ENCODE data around the gene DRC7. TPM values are rescaled to one million over a fixed set of nuclear protein-coding genes. Genes with fewer than 3 reads are reported as not detected.

The DRC7 gene
- total RNA-seq, 2 experiments from 2014 or later: not detected

- Mint-ChIP-seq H3K9me3 (no peaks in the 10 kb centered on the region), H3K4me1 (no peaks in the 10 kb centered on the region), H3K36me3 (peaks cover 11% of the 10 kb centered on the region), H3K27me3 (no peaks in the 10 kb centered on the region), H3K4me3 (no peak overlapping the region), H3K27ac (no peak overlapping the region)
- DNase-seq: no peak
These were observed 63.3 kb downstream of the DRC7 start for GRCh38 chr16:57757883-57758282.

DNA sequence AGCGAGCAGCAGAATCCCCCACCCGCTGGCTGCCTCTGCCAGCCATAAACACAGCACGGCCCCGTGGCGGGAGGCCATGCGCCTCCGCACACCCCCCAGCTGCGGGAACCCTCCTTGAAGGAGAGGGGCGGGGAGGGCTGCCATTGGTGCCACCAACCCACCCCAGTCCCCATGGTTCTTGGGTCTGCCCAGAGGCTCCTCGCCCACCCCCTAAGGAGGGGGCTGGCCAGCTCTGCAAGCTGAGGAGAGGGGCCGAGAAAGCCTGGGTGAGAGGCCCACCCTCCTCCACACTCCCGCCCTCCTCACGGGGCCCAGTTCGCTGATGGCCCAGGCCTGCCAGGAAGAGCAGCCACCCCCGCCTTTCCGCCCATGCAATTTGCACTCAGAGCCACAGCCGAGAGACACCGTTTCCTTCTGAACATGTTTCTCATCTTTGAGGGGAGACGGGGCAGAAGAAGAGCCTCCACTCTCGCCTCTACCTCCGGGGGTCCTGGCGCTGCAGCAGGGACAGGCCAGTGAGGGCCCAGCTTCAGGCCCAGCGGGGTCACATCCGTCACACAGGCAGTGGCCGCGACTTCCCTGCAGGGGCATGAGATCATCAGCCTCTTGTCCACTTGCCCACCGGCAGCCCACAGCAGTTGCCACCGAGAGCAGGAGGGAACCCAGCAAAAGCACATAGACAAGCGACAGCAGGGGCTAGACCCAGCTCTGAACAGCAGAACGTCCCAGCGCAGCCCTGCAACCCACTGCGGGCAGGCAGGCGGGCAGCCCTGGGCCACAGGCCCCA is 63.9 kb downstream of the DRC7 start:
- H3K9me3 Mint-ChIP-seq: no peaks in the 10 kb centered on the region
- no peak overlapping the region for H3K4me3 Mint-ChIP-seq
- no peak overlapping the region for H3K27ac Mint-ChIP-seq
- no peak for DNase-seq
- H3K27me3 Mint-ChIP-seq: no peaks in the 10 kb centered on the region
- no peaks in the 10 kb centered on the region for H3K4me1 Mint-ChIP-seq
- peaks cover 11% of the 10 kb centered on the region for H3K36me3 Mint-ChIP-seq

GRCh38 chr16:57759131-57759530 is 64.5 kb downstream of the DRC7 start:
- DNase-seq: no peak
- no peaks in the 10 kb centered on the region for H3K9me3 Mint-ChIP-seq
- H3K27ac Mint-ChIP-seq: no peak overlapping the region
- no peak overlapping the region for H3K4me3 Mint-ChIP-seq
- no peaks in the 10 kb centered on the region for H3K4me1 Mint-ChIP-seq
- H3K27me3 Mint-ChIP-seq: no peaks in the 10 kb centered on the region
- H3K36me3 Mint-ChIP-seq: peaks cover 10% of the 10 kb centered on the region

DNA sequence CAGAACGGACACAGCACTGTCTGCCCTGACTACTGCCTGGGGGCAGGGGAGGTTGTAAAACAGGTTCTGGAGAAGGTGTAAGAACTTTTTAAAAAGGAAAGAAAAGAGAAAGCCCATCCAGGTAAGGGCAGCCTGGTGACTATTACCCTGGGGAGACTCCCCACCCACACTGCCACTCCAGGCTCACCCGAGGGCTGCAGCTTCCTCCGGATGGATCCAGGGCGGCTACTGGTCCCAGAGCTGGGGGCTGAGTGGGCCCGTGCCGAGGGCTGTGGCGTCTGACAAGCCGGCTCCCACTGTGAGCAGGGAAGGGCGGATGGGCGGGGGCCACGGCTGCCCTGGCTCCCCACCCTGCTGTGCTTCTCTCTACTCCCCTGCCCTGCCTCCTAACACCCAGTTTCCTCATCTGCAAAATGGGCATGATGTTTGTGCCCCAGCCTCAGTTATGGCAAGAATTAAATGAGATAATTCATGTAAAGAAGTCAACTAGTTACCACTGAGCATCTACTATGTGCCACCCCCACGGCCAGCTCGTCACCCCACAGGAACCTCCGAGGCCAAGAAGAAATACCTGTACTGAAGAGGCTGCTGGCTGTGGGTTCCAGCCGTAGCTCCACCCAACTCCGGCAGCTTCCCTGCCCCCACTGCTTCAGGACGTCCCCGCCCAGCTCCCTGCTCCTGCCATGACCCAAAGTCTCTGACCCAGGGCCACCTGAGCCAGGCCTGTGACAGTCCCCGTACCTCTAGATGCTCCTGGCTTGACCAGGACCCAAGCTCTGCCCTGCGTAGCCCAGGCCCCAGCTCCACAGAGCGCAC is 65.1 kb downstream of the DRC7 start:
- no peak for DNase-seq
- H3K9me3 Mint-ChIP-seq: no peaks in the 10 kb centered on the region
- no peaks in the 10 kb centered on the region for H3K4me1 Mint-ChIP-seq
- peaks cover 7% of the 10 kb centered on the region for H3K36me3 Mint-ChIP-seq
- no peak overlapping the region for H3K4me3 Mint-ChIP-seq
- no peak overlapping the region for H3K27ac Mint-ChIP-seq
- H3K27me3 Mint-ChIP-seq: no peaks in the 10 kb centered on the region

- Mint-ChIP-seq H3K36me3 (peaks cover 5% of the 10 kb centered on the region), H3K27me3 (no peaks in the 10 kb centered on the region), H3K9me3 (no peaks in the 10 kb centered on the region)
These were observed 66.0 kb downstream of the DRC7 start for GRCh38 chr16:57760357-57761160.

DNA sequence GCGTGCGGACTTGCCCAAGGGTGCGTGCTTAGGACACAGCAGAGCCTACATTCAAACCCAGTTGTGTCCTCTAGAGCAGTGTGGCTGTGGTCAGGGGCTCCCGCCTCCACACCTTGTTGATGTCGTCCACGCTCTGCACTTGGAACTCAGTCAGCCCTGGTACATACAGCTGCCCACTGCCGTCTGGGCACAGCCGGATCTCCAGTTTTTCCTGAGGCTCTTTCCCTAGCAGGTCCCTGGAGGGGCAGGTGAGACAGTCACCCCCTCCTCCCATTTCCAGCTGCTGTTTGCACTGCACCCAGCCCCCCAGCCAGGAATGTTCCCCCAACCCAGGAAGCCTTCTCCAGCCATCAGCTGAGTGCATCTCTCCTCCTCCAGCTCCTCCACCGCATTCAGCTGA is 66.7 kb downstream of the DRC7 start:
- Mint-ChIP-seq H3K4me3 (no peak overlapping the region), H3K27me3 (no peaks in the 10 kb centered on the region), H3K9me3 (no peaks in the 10 kb centered on the region), H3K27ac (no peak overlapping the region), H3K4me1 (no peaks in the 10 kb centered on the region), H3K36me3 (no peaks in the 10 kb centered on the region)
- no peak for DNase-seq

More at GRCh38 chr16:57760357-57761160, 66.0 kb downstream of the DRC7 start:
- Mint-ChIP-seq H3K27ac (no peak overlapping the region), H3K4me1 (no peaks in the 10 kb centered on the region), H3K4me3 (no peak overlapping the region)
- DNase-seq: no peak

DNA sequence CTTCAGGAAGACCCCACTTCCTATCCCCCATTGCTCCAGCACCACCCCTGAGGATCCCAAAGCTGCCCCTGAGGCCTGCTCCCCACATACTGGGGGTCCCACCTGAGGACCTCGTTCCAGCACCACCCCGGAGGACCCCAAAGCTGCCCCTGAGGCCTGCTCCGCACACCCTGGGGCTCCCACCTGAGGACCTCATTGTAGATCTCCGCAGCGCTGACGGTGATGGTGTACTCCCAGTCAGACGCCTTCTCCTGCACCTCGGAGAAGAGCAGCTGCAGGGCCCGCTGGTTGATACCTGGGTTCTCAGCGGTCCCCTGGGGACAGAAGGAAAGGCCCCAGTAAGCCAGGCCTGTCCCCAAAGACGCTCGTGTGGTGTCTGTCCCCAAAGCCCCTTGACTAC is 67.4 kb downstream of the DRC7 start:
- H3K9me3 Mint-ChIP-seq: no peaks in the 10 kb centered on the region
- no peak overlapping the region for H3K27ac Mint-ChIP-seq
- H3K4me1 Mint-ChIP-seq: no peaks in the 10 kb centered on the region
- H3K4me3 Mint-ChIP-seq: no peak overlapping the region
- H3K27me3 Mint-ChIP-seq: no peaks in the 10 kb centered on the region
- H3K36me3 Mint-ChIP-seq: no peaks in the 10 kb centered on the region
- no peak for DNase-seq

DNA sequence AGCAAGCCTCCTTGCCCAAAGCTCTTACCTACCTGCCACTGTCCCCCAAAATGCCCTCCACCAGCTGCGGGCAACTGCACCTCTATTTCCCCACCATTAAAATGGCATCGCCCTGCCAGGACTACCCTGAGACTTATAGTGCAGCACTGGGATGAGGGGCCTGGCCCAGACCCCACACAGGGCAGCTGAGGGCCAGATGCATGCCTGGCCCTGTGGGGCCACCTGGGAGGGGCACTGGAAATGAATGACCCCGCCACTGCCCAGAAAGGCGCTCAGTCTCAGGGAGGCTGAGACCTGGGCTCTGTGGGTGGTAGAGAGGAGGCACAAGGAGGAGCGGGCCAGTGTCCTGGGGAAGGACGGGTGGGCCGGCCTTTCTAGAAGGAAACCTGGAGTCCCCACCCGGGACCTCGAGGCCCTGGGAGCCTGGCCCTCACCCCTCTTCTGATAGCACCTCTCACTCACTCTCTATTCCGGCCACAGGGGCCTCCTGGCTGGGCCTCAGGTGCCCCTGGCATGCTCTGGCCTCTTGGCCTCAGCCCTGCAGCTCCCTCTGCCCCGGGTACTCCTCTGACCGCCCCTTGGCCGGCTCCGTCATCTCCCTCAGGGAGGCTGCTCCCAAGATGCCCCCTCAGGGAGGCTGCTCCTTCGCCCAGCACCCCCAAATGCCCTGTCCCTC is 67.9 kb downstream of the DRC7 start:
- Mint-ChIP-seq H3K27ac (no peak overlapping the region), H3K27me3 (no peaks in the 10 kb centered on the region), H3K36me3 (no peaks in the 10 kb centered on the region), H3K4me3 (no peak overlapping the region), H3K9me3 (no peaks in the 10 kb centered on the region), H3K4me1 (no peaks in the 10 kb centered on the region)
- no peak for DNase-seq

DNA sequence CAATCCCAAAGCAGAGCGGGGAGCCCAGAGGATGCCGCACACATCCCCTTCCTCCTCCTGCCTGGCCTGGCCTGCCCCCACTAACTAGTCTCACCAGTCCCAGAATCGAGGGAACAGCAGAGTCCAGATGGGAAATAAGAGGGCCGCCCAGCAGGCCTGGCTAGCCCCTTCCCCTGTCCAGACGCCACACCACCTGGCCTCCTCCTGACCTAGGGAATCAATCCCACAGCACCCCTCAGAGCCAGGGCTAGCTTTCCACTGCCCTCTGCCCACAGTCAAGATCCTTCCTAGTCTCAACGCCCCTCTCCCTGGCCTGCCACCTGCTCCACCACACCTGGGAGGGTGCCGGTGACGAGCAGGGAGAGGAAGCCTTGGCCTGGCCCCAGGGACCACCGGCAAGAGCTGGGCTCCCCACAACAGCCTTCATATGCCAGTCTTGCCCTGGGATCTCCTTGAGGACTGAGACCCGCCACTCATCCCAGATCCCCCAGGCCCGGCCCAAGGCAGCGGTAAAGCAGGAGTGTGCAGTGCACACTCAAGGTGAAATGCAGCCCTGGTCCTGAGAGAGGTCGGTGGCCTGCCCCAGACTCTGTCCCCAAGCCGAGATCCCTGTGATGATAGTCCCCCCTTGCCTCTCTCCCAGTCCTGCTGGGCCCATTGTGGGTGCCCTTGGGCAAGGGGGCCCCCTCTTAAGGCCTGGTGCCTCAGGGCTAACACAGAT is 68.8 kb downstream of the DRC7 start:
- no peak for DNase-seq
- Mint-ChIP-seq H3K9me3 (no peaks in the 10 kb centered on the region), H3K4me3 (no peak overlapping the region), H3K27me3 (no peaks in the 10 kb centered on the region), H3K36me3 (no peaks in the 10 kb centered on the region), H3K27ac (no peak overlapping the region), H3K4me1 (no peaks in the 10 kb centered on the region)

DNA sequence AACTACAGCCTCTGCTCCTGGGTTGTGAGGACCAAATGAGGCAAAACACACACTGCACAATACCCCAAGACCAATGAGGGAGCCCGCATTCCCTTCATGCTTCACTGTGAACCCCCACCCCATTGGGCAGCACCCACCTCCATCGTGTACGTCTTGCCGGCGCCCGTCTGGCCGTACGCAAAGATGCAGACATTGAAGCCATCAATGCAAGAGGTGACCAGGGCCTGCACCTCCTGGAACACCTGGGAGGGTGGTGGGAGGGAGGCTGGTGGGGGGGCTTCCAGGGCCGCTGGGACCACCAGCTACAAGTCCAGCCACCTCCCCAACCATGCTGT is 69.4 kb downstream of the DRC7 start:
- no peaks in the 10 kb centered on the region for H3K36me3 Mint-ChIP-seq
- H3K4me1 Mint-ChIP-seq: no peaks in the 10 kb centered on the region
- no peak overlapping the region for H3K4me3 Mint-ChIP-seq

GRCh38 chr16:57764341-57765159 is 69.9 kb downstream of the DRC7 start:
- peak; percentile 53 for DNase-seq
- Mint-ChIP-seq H3K27me3 (no peaks in the 10 kb centered on the region), H3K4me1 (no peaks in the 10 kb centered on the region), H3K9me3 (no peaks in the 10 kb centered on the region), H3K4me3 (no peak overlapping the region), H3K27ac (no peak overlapping the region), H3K36me3 (no peaks in the 10 kb centered on the region)

More for the DNA sequence above, 69.4 kb downstream of the DRC7 start:
- Mint-ChIP-seq H3K9me3 (no peaks in the 10 kb centered on the region), H3K27ac (no peak overlapping the region), H3K27me3 (no peaks in the 10 kb centered on the region)
- DNase-seq: no peak

GRCh38 chr16:57765160-57765728 is 70.6 kb downstream of the DRC7 start:
- H3K27ac Mint-ChIP-seq: no peak overlapping the region
- H3K4me3 Mint-ChIP-seq: no peak overlapping the region
- no peaks in the 10 kb centered on the region for H3K9me3 Mint-ChIP-seq
- no peaks in the 10 kb centered on the region for H3K27me3 Mint-ChIP-seq
- DNase-seq: no peak
- H3K4me1 Mint-ChIP-seq: no peaks in the 10 kb centered on the region
- no peaks in the 10 kb centered on the region for H3K36me3 Mint-ChIP-seq

GRCh38 chr16:57766714-57767348 is 72.2 kb downstream of the DRC7 start:
- Mint-ChIP-seq H3K27me3 (no peaks in the 10 kb centered on the region), H3K36me3 (no peaks in the 10 kb centered on the region), H3K4me3 (no peak overlapping the region), H3K4me1 (no peaks in the 10 kb centered on the region), H3K27ac (no peak overlapping the region), H3K9me3 (no peaks in the 10 kb centered on the region)
- DNase-seq: no peak

Data from activated naive CD8-positive, alpha-beta T cell treated with anti-CD3 and anti-CD28 coated beads for 36 hours (primary cell).